Daoy (cell line): ENCODE data around the gene PRF1. TPM values are rescaled to one million over a fixed set of nuclear protein-coding genes. Genes with fewer than 3 reads are reported as not detected.
"Not testable (repeated sequence)": the region's sequence is repeated elsewhere in the genome, so short reads cannot be mapped to it uniquely, and the experiment has no call there.

Experiments used
- DNase-seq: peaks from one replicate; pipeline ENCODE4 v3.0.0-alpha.2; 2015; ENCODE audit warnings: low read depth
- total RNA-seq: library from RNA; depleted of rRNA; stranded (reverse); fragments of >200 nt; shearing (Covaris generic); gene quantifications from 2 replicates; pipeline ENCODE4 v1.2.3, GENCODE V29; 2014

PRF1 gene
- total RNA-seq, 1 experiment from 2014 or later = not detected

DNA sequence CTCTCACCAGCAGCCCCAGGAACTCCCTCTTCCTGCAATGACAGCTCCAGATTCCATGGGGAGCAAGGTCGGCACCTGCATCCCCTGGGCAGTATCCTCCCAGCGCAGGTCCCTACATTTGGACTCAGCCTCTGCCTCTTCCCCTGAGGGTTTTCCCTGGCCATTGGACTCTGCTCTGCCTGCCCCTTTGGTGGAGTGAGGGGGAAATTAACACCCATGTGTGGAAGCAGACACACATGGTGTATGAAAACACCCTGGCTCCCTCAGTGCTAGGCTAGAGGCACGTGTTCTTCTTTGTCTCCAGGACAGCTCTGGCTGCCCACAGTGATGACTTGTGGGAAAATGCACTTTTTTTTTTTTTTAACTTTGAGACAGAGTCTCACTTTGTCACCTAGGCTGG, 8.4 kb downstream of the PRF1 start:
- no peak for DNase-seq

DNA sequence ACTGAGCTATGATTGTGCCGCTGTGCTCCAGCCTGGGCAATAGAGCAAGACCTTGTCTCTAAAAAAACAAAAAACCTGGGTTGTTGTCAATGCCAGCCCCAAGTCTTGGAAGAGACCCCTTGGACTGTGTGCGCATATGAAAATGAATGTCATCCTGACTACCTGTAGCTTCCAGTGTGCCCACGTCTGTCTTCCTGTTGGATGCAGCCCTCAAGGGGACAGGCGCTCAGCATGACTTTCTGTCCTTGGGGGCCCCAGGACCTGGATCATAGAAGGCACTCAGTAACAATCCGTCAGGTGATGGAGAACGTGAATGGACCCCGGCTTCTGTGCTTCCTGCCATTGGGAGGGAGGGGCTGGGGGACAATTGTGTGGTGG, 9.0 kb downstream of the PRF1 start:
- DNase-seq = no peak

DNA sequence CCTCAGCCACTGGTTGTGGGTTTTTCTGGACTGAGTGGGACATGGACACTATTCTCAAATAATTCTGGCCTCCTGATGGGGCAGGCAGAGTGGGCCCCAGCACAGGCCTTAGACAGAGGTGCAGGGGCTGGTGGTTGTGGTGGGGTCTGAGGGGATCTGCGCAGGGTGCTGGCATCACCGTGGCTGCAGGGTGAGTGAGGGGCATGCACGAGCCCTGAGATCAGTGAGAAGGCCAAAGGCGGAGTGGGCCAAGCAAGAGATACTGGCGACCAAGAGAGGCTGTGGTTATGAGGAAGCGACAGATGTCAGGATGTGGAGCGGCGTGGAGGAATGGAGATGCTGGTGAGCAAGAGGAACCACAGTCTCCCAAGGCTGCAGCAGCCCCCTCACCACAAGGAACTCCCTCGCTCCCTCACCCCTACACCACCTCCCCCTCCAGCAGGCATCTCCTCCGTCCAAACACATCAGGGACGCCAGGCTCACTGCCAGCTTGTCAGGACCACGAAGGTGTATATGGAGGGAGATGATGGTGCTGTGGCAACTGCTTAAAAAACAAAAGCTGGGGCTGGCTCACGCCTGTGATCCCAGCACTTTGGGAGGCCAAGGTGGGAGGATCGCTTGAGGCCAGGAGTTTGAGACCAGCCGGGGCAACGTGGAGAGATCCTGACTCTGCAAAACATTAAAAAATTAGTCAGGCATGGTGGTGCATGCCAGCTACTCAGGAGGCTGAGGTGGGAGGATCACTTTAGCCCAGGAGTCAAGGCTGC, 9.6 kb downstream of the PRF1 start:
- DNase-seq = no peak

DNA sequence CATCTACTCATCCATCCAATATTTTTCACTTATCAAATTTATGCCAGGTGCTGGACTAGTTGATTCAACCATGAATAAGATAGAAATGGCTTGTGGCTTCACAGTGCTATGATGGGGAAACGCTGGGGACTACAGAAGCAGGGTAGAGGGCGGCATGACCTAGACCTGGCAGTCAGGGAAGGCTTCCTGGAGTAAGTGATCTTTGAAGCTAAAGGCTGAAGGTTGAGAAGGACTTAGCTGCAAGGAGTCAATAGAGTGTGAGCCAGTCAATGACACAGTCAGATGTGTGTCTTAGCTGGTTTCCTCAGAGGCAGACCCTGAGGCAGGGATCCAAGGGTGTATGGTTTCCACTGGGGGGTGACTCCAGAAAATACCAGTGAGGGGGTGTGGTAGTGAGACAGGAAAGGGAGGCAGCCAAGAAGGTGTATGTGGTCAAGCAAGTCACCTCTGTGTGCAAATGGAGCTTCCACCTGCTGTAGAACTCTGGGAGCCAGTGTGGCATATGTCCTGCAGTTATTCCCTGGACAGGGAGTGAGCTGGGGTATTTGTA, 10.3 kb downstream of the PRF1 start:
- DNase-seq = no peak

DNA sequence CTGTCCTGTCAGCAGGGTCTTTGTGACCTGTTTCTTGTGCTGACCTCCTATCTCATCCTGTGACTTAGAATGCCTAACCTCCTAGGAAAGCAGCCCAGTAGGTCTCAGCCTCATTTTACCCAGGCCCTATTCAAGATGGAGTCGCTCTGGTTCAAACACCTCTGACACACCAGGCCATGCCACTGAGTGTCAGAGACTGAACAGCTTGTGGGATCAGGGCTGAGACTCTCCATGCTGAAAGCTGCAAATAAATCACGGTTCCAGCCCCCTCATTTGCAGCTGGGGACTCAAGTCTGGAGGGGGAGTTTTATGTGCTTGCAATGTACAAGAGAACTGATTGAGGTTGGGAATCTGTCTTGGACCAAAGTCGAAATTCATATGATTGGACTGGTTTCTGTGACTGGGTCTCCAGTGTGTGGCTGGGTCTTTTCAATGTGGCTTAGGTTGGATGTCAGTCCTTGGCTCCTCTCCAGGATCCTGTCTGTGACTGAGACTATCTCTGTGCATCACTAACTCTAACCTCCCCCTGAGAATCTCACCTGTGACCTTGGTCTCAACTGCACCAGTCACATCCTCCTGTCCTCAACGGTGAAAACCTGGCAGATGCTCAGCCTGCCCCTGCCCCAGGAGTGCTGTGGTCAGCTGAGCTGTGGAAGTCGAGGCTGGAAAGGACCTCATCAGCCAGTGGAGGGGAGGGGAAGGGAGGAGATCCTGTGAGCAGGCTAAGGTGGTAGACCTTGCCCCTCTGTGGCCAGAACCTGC, 11.7 kb downstream of the PRF1 start:
- no peak for DNase-seq

DNA sequence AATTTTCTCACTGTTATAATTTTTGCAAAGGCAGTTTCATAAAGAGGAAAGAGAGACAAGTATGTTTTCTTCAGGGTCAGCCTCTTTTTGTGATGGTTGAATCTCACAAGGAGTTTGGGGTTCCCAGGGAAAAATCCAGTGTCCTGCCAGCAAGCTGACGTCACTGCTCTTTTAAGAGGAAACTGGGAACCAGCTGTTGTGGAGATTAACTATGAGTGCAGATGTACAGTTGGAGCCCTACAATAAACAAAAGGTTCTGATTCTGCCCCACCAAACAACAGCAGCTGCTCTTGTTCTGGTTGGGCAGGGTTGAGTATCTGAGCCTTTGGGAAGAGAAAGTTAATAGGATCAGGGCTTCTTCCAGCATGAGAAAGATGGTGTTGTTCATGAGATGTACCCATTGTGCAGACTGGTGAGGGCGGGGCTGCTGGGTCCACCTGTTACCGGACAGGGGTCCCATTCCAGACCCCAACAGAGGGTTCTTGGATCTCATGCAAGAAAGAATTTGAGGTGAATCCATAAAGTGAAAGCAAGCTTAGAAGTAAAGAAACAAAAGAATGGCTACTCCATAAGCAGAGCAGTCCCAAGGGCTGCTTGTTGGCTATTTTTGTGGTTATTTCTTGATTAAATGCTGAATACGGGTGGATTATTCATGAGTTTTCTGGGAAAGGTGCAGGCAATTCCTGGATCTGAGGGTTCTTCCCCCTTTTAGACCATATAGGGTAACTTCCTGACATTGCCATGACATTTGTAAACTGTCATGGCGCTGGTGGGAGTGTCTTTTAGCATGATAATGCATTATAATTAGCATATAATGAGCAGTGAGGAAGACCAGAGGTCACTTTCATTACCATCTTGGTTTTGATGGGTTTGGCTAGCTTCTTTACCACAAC, 12.5 kb downstream of the PRF1 start:
- no peak for DNase-seq

DNA sequence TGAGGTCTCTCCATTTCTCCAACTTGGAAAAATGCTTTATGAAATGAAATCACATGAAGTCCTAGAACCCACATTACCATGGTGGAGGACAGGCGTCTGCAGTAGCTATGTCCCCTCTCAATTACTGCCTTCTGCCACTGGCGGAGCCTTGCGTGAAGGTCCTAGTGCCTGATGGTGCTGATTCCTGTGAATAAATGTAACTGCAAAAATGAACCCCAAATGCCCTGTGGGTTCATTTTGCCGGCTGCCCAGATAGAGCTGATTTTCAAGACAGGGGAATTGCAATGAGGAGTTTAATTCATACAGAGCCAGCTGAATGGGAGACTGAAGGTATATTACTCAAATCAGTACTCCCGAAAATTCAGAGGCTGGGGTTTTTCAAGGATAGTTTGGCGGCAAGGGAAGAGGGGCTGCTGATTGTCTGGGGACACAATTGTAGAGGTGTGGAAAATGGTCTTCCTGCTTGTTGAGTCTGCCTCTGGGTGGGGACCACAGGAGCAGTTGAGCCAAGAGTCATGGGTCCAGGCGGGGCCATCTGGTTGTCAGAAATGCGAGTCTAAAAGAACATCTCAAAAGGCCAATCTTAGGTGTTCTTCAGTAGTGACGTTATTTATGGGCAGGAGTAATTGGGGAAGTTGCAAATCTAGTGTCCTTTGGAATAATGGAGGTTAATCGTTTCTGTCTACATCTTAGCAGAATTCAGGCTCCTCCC, 13.5 kb downstream of the PRF1 start:
- DNase-seq = no peak

DNA sequence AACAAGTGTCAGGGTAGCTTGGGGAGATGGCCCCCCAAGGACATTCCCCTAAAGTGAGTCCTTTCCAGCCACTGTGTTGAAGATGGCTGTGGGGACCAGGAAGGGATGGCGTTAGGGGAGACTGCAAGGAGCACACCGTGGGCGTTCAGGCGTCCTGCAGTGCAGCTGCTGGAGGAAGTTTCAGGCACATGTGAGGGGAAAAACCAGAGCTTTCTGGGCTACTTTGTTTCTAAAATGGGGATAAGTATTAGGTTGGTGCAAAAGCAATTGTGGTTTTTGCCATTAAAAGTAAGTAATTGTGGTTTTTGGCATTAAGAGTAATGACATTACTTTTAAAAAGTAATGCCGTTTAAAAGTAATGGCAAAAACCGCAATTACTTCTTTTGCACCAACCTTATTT, 14.3 kb downstream of the PRF1 start:
- no peak for DNase-seq

DNA sequence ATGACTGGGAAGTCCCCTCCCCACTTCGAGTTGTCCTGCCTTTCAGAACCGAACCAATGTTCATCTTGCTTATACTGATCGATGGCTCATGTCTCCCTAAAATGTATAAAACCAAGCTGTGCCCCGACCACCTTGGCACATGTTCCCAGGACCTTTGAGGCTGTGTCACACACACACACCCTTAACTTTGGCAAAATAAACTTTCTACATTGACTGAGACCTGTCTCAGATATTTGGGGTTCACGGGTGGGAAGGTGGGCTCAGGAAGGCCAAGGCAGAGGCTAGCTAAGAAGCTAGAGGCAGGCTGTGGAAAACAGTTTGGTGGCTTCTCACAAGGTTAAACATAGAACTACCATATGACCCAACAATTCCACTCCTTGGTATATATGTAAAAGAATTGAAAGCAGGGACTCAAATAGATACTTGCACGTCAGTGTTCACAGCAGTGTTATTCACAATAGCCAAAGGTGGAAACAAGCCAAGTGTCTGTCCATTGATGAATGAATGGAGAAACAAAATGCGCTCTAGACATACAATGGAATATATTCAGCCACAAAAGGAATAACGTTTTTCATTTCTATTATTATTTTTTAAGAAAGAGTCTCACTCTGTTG, 15.4 kb downstream of the PRF1 start:
- DNase-seq = no peak

DNA sequence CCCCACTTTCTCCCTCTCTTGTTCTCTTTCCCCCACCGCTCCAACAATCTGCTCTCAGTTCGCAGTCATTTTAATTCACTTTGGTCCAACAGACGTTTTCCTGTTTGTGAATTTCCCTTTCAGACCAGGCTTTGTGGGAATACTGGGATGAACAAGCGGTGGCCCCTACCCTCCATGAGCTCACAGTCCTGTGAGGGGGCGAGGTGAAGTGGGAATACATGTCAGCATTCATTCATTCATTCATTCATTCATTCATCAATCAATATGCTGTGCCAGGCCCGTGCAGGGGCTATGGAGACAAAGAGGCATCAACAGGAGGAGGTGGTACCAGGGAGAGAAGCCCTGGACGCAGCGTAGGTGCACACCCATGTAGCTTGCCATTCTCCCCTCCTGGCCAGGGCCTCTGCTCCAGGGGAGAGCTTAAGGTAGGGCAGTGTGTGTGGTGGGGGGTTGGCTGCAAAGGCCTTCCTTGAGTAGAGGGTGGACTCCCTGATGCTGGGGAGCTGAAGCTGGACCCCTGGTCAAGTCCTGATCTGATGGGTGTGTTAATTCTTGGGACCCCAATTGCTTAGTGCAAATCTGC, 16.1 kb downstream of the PRF1 start:
- DNase-seq = no peak

DNA sequence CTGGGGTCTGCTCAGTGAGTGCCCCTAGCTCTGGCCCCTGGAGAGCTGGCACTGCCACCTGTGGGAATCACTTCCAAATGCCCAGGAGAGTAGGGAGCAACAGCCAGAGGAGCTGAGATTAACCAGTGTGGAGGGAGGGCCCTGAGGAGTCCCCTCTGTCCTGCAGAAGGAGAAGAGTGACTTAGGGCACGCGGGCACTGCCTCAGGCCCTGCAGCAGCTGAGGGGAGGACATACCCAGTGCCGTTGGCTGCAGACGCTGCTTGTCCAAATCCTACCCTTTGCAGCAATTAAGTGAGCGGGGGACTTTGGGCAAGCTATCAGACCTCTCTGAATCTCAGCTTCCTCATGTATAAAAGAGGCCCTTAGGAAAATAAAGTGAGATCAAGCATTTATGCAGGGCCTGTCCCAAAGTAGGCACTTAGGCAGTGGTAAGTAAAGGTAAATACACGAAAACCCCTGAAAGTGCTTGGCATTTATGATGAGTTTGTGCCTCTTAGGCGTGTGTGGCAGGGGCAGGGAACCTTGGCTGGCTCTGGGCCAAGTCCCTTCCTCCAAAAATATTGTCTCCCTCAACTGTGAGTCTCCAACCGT, 16.9 kb downstream of the PRF1 start:
- DNase-seq = no peak

DNA sequence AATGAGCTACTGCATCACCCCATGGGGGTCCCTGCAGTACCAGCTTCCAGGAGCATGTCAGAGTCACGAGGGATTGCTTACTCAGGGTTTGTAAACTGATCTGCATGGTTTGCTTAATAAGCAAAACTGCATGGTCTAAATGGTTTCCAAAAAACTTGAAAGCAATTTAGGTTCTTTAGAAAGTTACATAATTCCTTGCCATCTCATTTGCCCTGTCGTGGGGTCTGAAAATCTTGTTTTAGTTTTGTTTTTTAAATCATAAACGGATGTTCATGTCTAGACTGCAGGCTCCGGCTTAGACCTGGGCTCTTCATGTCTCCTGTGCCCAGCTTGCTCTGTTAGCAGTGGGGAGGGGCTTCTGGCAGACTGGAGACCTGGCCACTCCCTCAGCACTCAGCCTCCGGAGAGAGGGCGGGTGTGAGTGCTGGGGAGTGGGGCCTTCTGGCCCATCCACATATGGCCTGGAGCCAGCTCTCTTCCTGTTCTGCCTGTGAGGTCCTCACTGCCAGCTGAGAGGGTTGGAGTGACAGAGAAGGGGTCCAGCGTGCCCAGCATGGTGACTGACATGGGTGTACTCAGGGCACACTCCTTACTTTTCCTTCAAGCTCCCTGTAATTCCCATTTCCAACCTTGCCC, 17.5 kb downstream of the PRF1 start:
- no peak for DNase-seq

DNA sequence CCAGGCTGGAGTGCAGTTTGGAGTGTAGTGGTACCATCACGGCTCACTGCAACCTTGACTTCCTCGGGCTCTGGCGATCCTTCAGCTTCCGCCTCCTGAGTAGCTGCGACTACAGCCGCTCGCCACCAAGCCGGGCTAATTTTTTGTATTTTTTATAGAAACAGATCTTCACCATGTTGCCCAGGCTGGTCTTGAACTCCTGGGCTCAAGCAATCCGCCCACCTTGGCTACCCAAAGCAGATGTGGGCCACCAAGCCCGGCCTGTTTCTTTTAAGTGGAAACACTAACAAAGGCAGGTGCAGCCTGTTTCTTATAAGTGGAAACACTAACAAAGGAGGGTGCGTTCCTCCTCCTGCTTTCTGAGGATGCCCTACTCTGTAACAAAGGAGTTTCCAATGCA, 18.2 kb downstream of the PRF1 start:
- no peak for DNase-seq

DNA sequence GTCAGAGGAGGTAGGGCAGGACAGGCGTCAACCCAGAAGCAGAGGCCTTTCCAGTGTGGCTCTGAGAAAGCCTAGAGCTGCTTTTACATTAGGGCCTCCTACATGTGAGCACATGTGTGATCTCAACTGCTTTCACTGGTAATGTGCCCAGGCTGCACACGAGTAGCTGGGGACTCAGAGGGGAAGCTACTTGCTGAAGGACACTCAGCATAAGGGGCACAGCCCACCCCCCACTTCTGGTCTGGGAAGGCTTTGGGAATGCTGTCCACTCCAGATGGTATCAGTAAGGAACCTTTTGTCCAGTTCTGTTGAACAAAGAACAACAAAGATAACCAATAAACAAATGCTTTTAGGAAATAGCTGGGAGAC, 18.9 kb downstream of the PRF1 start:
- no peak for DNase-seq

DNA sequence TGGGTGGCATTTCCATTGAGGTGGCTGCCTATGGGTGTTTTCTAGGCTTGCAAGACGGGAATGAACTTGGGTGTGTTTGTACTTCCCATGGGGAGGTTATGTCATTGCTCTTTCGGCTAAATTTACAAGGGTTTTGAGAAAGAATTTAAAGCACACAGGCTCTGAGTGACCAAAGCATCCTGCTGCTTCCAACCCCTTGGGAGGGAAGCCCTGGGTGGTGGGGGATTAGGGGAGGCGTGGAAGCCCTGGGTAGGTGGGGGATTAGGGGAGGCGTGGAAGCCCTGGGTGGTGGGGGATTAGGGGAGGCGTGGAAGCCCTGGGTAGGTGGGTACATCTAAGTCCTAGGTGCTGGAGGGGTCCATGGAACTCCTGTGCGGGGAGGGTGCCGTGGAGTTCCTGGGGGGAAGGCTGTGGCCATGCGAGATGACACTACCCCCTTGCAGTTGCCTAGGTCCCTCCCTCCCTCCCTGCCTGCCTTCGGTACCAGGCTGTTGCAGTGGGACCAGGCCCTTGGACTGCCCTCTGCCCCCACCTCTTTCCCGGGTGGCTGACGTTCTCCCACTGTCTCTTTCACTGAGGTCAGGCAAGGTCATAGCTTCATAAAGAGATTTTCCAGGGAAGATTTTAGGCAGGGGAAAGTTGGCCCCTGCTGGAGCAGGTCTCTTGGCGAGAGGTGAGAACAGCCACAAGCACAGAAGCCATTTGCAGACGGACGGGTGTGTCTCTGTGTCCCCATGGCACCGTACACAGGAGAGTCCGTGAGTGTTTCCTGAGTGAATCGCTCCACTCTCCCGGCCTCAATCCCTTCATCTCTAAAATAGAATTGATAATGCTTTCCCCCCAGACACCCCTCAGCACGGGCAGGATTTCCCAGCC, 19.5 kb downstream of the PRF1 start:
- DNase-seq = no peak

DNA sequence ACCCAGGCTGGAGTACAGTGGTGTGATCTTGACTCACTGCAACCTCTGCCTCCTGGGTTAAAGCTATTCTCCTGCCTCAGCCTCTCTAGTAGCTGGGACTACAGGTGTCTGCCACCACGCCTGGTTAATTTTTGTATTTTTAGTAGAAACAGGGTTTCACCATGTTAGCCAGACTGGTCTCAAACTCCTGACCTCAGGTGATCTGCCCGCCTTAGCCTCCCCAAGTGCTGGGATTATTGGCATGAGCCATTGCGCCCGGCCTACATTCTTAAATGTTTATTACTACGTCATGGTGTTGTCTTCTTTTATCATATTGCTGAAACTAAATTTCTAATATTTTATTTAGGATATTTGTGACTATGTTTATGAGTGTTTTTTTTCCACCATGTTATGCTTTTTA, 21.4 kb downstream of the PRF1 start:
- DNase-seq = not testable (repeated sequence)

DNA sequence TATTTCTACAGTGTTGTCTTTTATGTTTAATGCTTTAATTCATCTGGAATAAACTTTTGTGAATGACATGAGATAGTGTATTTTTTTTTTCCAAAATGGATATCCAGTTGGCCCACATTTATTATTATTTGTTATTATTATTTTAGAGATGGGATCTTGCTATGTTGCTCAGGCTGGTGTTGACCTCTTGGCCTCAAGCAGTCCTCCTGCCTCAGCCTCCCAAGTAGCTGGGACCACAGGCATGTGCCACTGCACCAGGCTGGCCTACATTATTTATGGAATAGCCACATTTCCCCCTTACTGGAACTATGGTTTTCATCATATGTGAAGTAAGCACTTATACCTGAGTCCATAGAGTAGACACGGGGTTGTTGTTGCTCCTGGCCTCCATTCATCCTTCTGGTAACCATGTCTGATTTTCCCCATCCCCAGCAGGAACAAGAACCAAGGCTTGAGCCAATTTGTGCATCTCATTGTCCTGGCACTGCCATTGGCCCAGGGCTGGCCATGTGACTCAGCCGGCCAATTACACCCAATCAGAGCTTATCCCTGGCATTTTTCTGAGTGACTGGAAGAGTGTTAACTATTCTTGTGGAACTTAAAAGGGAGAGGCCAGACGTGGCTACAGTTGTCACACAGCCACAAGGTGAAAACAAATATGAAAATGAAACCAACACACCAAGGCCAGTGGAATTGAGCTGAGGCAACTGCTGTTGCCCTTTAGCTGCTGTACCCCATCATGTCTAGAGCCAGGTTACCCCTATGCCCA, 23.1 kb downstream of the PRF1 start:
- DNase-seq = no peak

DNA sequence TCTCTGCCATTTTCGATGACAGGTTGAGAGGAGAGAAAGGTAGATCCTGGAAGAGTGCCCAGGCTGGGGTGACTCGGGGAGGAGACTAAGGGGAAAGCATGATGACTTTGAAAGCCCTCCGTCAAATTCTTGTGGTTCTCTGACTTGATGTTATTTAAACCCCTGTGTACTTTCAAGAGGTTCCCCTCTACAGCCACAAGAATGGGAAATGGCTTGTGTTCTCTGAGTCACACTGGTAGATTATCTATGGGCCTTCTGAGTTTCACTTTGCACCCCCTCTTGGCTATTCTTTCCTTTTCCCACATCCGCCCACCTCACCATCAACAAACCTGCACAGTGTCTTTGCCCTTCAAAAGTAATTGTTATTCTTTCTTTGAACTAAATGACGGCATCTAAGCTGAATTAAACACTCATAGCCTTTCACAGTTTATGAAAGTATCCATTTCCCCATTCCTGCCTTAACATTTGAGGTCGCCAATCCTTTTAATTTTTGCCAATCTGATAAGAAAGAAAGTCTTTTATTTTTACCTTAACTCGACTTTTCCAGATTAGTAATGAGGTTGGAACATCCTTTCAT, 24.1 kb downstream of the PRF1 start:
- peak; percentile 93 for DNase-seq
